HepG2 (cell line): ENCODE data around the gene TNFSF11. TPM values are rescaled to one million over a fixed set of nuclear protein-coding genes. Genes with fewer than 3 reads are reported as not detected.

Experiments used
- ATAC-seq: fragments of 200-7000 bp; cut with Tn5 transposase; 3 replicates; pipeline ENCODE4 v1.9.1; 2020; ENCODE audit warnings: mild to moderate bottlenecking, moderate library complexity
- BruUV-seq: library from RNA; stranded (reverse); fragments of 400-500 nt; replicated peaks from 2 replicates; lab custom pipeline; 2021; lab: Mats Ljungman, UMichigan
- CTCF ChIA-PET: fragments of 300-600 bp; formaldehyde crosslinking; extraction: SDS; loops from one replicate; lab custom pipeline; 2021; ENCODE audit warnings: low total read pairs, inconsistent platforms, low intra/inter-chr PET ratio; lab: Yijun Ruan, JAX
- POLR2A ChIA-PET: fragments of 350-600 bp; sonication (Branson Sonifier 250); formaldehyde crosslinking; loops from one replicate; lab custom pipeline; 2020; ENCODE audit warnings: antibody characterized with exemption, inconsistent platforms; lab: Yijun Ruan, JAX
- DNase-seq: peaks from one replicate; pipeline ENCODE4 v3.0.0-alpha.2; 2015; ENCODE audit warnings: low spot score
- FAIRE-seq: peaks from 3 replicates; lab custom pipeline; 2011; peaks lifted over from hg19 to GRCh38; lab: Jason Lieb, UNC
- H2AFZ ChIP-seq: one replicate; pipeline ENCODE4 v1.6.1; 2011; ENCODE audit warnings: low read length, inconsistent platforms
- H3K27ac ChIP-seq: fragments of 300-600 bp; 3 replicates; pipeline ENCODE4 v1.8.0; 2011; ENCODE audit warnings: mixed run types, mild to moderate bottlenecking, mixed read lengths, low read length, inconsistent platforms; ENCODE audit not compliant: insufficient read depth; ENCODE audit errors: extremely low read length
- H3K27me3 ChIP-seq, 2 experiments: fragments of 200-600 bp in 1 of 2; 2 replicates in 1 of 2; 3 replicates in 1 of 2; pipeline versions ENCODE4 v1.6.0 to v1.8.0; 2011; ENCODE audit warnings: low read length in 2 of 2, mild to moderate bottlenecking in 2 of 2, moderate library complexity in 2 of 2, inconsistent platforms in 1 of 2; ENCODE audit not compliant: insufficient read depth in 2 of 2, control insufficient read depth in 1 of 2
- H3K36me3 ChIP-seq, 2 experiments: fragments of 200-600 bp in 1 of 2; replicated peaks in 1 of 2; 2 replicates in 1 of 2; 3 replicates in 1 of 2; pipeline versions ENCODE4 v1.5.1 to v1.8.0; 2011; ENCODE audit warnings: low read length in 2 of 2, inconsistent platforms in 1 of 2; ENCODE audit not compliant: insufficient read depth in 2 of 2, control insufficient read depth in 1 of 2
- H3K4me1 ChIP-seq: 2 replicates; pipeline ENCODE4 v1.5.1; 2012; ENCODE audit warnings: low read length, inconsistent platforms; ENCODE audit not compliant: insufficient read depth
- H3K4me2 ChIP-seq: 2 replicates; pipeline ENCODE4 v1.6.0; 2011; ENCODE audit warnings: low read depth, low read length, inconsistent platforms
- H3K4me3 ChIP-seq, 3 experiments: fragments of 200-600 bp in 1 of 3; sonication (generic), shearing (Covaris generic) in 1 of 3; replicated peaks in 1 of 3; 2 replicates each; pipeline ENCODE4 v1.5.1; 2011 to 2016; ENCODE audit warnings: low read length in 3 of 3, inconsistent platforms in 2 of 3, low read depth in 2 of 3, mild to moderate bottlenecking in 2 of 3, control low read depth in 1 of 3, mixed read lengths in 1 of 3; ENCODE audit not compliant: insufficient read depth in 1 of 3
- H3K79me2 ChIP-seq: one replicate; pipeline ENCODE4 v1.6.1; 2011; ENCODE audit warnings: low read length, inconsistent platforms; ENCODE audit not compliant: insufficient read depth
- H3K9ac ChIP-seq: 2 replicates; pipeline ENCODE4 v1.6.0; 2011; ENCODE audit warnings: mild to moderate bottlenecking, low read depth, low read length, inconsistent platforms; ENCODE audit not compliant: insufficient read depth
- H3K9me3 ChIP-seq: 2 replicates; pipeline ENCODE4 v1.5.1; 2012; ENCODE audit warnings: mild to moderate bottlenecking, low read length
- H4K20me1 ChIP-seq: 2 replicates; pipeline ENCODE4 v1.6.0; 2011; ENCODE audit warnings: inconsistent platforms, mild to moderate bottlenecking, low read length, moderate library complexity; ENCODE audit not compliant: insufficient read depth
- ARHGAP35 ChIP-seq: sonication (generic); formaldehyde crosslinking; IDR thresholded peaks from 2 replicates; pipeline ENCODE4 v1.9.0; 2022; ENCODE audit warnings: mild to moderate bottlenecking, inconsistent platforms, moderate library complexity, missing genetic modification reagents, borderline replicate concordance
- HNRNPUL1 ChIP-seq: fragments of 200-400 bp; formaldehyde crosslinking; IDR thresholded peaks from 2 replicates; pipeline ENCODE4 v1.6.1; 2017; ENCODE audit warnings: low read depth, mild to moderate bottlenecking, low read length, moderate library complexity
- U2AF2 ChIP-seq: fragments of 200-400 bp; formaldehyde crosslinking; IDR thresholded peaks from 2 replicates; pipeline ENCODE4 v1.6.1; 2017; ENCODE audit warnings: low read depth, mild to moderate bottlenecking, low read length
- ZFP41 ChIP-seq: sonication (generic); formaldehyde crosslinking; IDR thresholded peaks from 2 replicates; pipeline ENCODE4 v1.4.0; 2020; ENCODE audit warnings: mild to moderate bottlenecking, missing genetic modification reagents, borderline replicate concordance
- ZMYM4 ChIP-seq: sonication (generic); formaldehyde crosslinking; IDR thresholded peaks from 2 replicates; pipeline ENCODE4 v1.8.1; 2023; ENCODE audit warnings: mild to moderate bottlenecking, missing genetic modification reagents
- ZNF251 ChIP-seq: sonication (generic); formaldehyde crosslinking; IDR thresholded peaks from 2 replicates; pipeline ENCODE4 v1.9.0; 2021; ENCODE audit warnings: mild to moderate bottlenecking, missing genetic modification reagents
- ZNF292 ChIP-seq: sonication (generic); formaldehyde crosslinking; IDR thresholded peaks from 2 replicates; pipeline ENCODE4 v1.8.1; 2022; ENCODE audit warnings: mild to moderate bottlenecking, low read depth, missing genetic modification reagents, borderline replicate concordance
- ZNF441 ChIP-seq: sonication (generic); formaldehyde crosslinking; IDR thresholded peaks from 2 replicates; pipeline ENCODE4 v1.7.0; 2021; ENCODE audit warnings: missing genetic modification reagents, borderline replicate concordance
- ZNF781 ChIP-seq: sonication (generic); formaldehyde crosslinking; IDR thresholded peaks from 2 replicates; pipeline ENCODE4 v1.5.1; 2020; ENCODE audit warnings: borderline replicate concordance, mild to moderate bottlenecking, missing genetic modification reagents; ENCODE audit errors: not compliant biosample characterization
- ZSCAN12 ChIP-seq: sonication (generic); formaldehyde crosslinking; IDR thresholded peaks from 2 replicates; pipeline ENCODE4 v1.9.0; 2021; ENCODE audit warnings: mild to moderate bottlenecking, missing genetic modification reagents
- WGBS: methylation state at CpG from one replicate; pipeline ENCODE4 v1.1.6; 2017; ENCODE audit warnings: low lambda C conversion rate; 5-methylcytosine and 5-hydroxymethylcytosine counted together
- in situ Hi-C: cut with HindIII; loops from 2 replicates; pipeline ENCODE4 v1.10.0; 2017; ENCODE audit warnings: low pct_unique_long_range_greater_than_20kb; ENCODE audit not compliant: extremely low pct_ligation_motif_present
- intact Hi-C: fragments of 100-400 bp; cut with micrococcal nuclease; formaldehyde crosslinking; loops from one replicate; pipeline ENCODE4 v1.10.0; 2022; ENCODE audit not compliant: unreplicated experiment
- polyA plus RNA-seq, 8 experiments: library from polyadenylated mRNA; depleted of rRNA in 3 of 8; stranded (reverse) in 7 of 8; unstranded in 1 of 8; fragments of >200 nt; fragmentation: Illumina TruSeq in 4 of 8; extraction: Trizol in 4 of 8; gene quantifications; 2 replicates each; pipeline versions ENCODE4 v1.2.1 to v1.2.3, GENCODE V29; 2011 to 2016; ENCODE audit warnings: low read depth in 4 of 8, missing spikeins in 1 of 8, mixed read lengths in 1 of 8; ENCODE audit not compliant: insufficient read depth in 1 of 8
- total RNA-seq, 5 experiments: library from RNA; depleted of rRNA; stranded (reverse); fragments of >200 nt; fragmentation: Illumina TruSeq; extraction: Trizol; gene quantifications; 2 replicates each; pipeline ENCODE4 v1.2.3, GENCODE V29; 2016; ENCODE audit warnings: low read depth in 1 of 5
- TF ChIP-seq, protein P1 (sequence below): sonication (generic); formaldehyde crosslinking; IDR thresholded peaks from 2 replicates; pipeline ENCODE4; 2020; ENCODE audit warnings: missing genetic modification reagents, mild to moderate bottlenecking, borderline replicate concordance
- TF ChIP-seq, protein P2 (sequence below): sonication (generic); formaldehyde crosslinking; conservative IDR thresholded peaks from 2 replicates; pipeline ENCODE4 v1.8.0; 2022; ENCODE audit warnings: low read depth, missing genetic modification reagents

Gene TNFSF11
- total and polyA plus RNA-seq, 2 of the 13 experiments (the other 11 are each of a cell fraction or from before 2014, with no cell fraction given), result 0.03 TPM; not detected in 1

DNA sequence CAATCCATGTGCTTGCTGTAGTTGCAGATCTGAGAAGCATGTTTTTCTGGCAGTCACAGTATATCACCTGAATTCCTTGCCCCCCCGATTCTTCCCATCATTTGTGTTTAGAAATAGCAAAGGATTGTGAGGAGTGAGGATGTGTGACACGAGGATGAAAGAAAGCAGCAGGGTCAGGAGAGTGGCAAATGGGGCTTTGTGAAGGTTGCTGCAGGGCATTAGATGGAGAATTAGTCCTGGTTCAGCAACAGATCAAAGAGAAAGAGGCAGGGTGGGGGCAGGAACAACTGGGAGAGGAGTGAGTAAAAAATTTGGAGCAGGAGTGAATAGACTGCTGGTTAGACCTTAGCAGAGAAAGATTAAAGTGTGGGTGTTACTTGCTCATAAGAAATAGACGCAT, 47.7 kb upstream of the TNFSF11 start (continued):
- TF ChIP-seq, protein P1, sequence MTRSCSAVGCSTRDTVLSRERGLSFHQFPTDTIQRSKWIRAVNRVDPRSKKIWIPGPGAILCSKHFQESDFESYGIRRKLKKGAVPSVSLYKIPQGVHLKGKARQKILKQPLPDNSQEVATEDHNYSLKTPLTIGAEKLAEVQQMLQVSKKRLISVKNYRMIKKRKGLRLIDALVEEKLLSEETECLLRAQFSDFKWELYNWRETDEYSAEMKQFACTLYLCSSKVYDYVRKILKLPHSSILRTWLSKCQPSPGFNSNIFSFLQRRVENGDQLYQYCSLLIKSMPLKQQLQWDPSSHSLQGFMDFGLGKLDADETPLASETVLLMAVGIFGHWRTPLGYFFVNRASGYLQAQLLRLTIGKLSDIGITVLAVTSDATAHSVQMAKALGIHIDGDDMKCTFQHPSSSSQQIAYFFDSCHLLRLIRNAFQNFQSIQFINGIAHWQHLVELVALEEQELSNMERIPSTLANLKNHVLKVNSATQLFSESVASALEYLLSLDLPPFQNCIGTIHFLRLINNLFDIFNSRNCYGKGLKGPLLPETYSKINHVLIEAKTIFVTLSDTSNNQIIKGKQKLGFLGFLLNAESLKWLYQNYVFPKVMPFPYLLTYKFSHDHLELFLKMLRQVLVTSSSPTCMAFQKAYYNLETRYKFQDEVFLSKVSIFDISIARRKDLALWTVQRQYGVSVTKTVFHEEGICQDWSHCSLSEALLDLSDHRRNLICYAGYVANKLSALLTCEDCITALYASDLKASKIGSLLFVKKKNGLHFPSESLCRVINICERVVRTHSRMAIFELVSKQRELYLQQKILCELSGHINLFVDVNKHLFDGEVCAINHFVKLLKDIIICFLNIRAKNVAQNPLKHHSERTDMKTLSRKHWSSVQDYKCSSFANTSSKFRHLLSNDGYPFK (CRISPR knock-in tag), result no peak
- TF ChIP-seq, all 625 proteins: peak for 0

DNA sequence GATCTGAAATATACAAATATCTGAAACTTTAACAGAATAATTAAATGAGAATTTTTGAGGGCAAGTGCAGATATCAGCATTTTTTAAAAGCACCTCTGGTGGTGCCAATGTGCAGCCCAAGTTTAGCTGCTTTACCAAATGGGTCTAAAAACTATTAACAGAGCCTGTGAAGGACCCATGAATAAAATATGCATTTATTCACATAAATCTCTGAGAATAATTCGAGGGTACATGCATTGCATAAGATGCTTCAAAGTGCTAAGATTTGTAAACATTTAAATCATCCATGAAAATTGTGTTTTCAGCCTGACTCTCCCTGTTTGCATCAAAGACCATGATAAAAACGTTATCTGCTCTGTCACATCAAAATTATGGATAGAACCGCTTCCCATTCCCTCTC, 47.1 kb upstream of the TNFSF11 start:
- no peaks in the 10 kb centered on the region for H3K27me3 ChIP-seq
- H3K4me2 ChIP-seq, result no peak overlapping the region
- H3K9me3 ChIP-seq, result peaks cover 10% of the 10 kb centered on the region; the same call in 1 of the 2 replicates
- POLR2A ChIA-PET, result no interaction called here
- no peak overlapping the region for H2AFZ ChIP-seq
- no peaks in the 10 kb centered on the region for H3K79me2 ChIP-seq
- no peaks in the 10 kb centered on the region for H3K36me3 ChIP-seq
- no peaks in the 10 kb centered on the region for H4K20me1 ChIP-seq
- peaks cover 5% of the 10 kb centered on the region; the same call in 1 of the 2 replicates for H3K4me1 ChIP-seq
- DNase-seq (no peak), FAIRE-seq (no peak), ATAC-seq (no peak)
- H3K27ac ChIP-seq, result no peak overlapping the region
- 4% methylated on average over 3 of the region's 3 CpGs for WGBS
- no peak overlapping the region for H3K4me3 ChIP-seq
- no peak overlapping the region for H3K9ac ChIP-seq
- TF ChIP-seq ZNF781 (CRISPR knock-in tag) (no peak), ARHGAP35 (CRISPR knock-in tag) (no peak), HNRNPUL1 (no peak), ZNF251 (CRISPR knock-in tag) (no peak), ZFP41 (CRISPR knock-in tag) (no peak), U2AF2 (no peak), ZNF292 (CRISPR knock-in tag) (no peak), ZMYM4 (CRISPR knock-in tag) (no peak), ZNF441 (CRISPR knock-in tag) (no peak), ZSCAN12 (no peak)
- TF ChIP-seq, protein P2, sequence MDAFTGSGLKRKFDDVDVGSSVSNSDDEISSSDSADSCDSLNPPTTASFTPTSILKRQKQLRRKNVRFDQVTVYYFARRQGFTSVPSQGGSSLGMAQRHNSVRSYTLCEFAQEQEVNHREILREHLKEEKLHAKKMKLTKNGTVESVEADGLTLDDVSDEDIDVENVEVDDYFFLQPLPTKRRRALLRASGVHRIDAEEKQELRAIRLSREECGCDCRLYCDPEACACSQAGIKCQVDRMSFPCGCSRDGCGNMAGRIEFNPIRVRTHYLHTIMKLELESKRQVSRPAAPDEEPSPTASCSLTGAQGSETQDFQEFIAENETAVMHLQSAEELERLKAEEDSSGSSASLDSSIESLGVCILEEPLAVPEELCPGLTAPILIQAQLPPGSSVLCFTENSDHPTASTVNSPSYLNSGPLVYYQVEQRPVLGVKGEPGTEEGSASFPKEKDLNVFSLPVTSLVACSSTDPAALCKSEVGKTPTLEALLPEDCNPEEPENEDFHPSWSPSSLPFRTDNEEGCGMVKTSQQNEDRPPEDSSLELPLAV (CRISPR knock-in tag), result no peak
- intact Hi-C loops, result no loop called here
- in situ Hi-C loops, result no loop called here
- no TSS peak for BruUV-seq
- CTCF ChIA-PET, result no interaction called here
